Fibroblast of lung (primary cell): ENCODE measurements around the gene GPX4.

Source experiments
- CTCF ChIP-seq, 2 donors: IDR thresholded peaks in 1 of 2; conservative IDR thresholded peaks in 1 of 2; 1 replicate in 1 of 2; 2 replicates in 1 of 2; pipeline ENCODE4 v1.5.1; 2011 to 2012; ENCODE audit warnings: low read length in 2 of 2, control low read depth in 1 of 2, inconsistent platforms in 1 of 2, low read depth in 1 of 2, mild to moderate bottlenecking in 1 of 2
- EZH2 ChIP-seq: IDR thresholded peaks from 2 replicates; pipeline ENCODE4 v1.5.1; 2012; ENCODE audit warnings: low read length, control low read depth, mild to moderate bottlenecking; ENCODE audit errors: missing control alignments

- no peak for TF ChIP-seq CTCF (conservative IDR thresholded peaks at IDR 0.05 in 1 of 2, IDR thresholded peaks at IDR 0.05 in 1 of 2; ENCODE audit: low read depth in 1 of 2, low read length in 2 of 2)
- no peak for TF ChIP-seq EZH2
These were observed 19.2 kb downstream of the GPX4 start for GRCh38 chr19:1122972-1123363.
